Posterior cingulate gyrus (tissue), 11 donors: ENCODE measurements around the gene DNAJC4.

Experiments used
- DNase-seq, 10 donors: peaks; one replicate each; pipeline versions ENCODE4 v3.0.0 to v3.0.0-alpha.2; 2020 to 2021; ENCODE audit warnings: mixed read lengths in 3 of 10
- intact Hi-C: fragments of 100-400 bp; cut with DNase I; formaldehyde crosslinking; loops from one replicate; pipeline ENCODE4 v1.15.1; 2023

DNAJC4 gene

DNA sequence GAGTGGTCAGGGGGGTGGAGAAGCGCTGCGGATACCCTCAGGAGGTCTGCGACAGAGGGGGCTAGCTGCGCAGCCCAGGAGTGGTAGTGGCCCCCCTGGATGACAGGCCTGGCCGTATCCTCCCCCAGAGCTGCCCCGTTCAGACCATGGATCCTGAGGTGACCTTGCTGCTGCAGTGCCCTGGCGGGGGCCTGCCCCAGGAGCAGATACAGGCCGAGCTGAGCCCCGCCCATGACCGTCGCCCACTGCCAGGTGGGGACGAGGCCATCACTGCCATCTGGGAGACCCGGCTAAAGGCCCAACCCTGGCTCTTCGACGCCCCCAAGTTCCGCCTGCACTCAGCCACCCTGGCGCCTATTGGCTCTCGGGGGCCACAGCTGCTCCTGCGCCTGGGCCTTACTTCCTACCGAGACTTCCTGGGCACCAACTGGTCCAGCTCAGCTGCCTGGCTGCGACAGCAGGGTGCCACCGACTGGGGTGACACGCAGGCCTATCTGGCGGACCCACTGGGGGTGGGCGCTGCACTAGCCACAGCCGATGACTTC is 3.8 kb upstream of the DNAJC4 start:
- intact Hi-C loops: no loop called here
- peak in 4 of 10 donors; percentile 31 to 92 (median 66) for DNase-seq

- DNase-seq: no peak
- intact Hi-C loops: no loop called here
Observed at GRCh38 chr11:64227405-64227956, 2.9 kb upstream of the DNAJC4 start.

GRCh38 chr11:64229090-64229743 is 1.1 kb upstream of the DNAJC4 start:
- no peak for DNase-seq
- intact Hi-C loops: no loop called here

- intact Hi-C loops: loop anchor here (10.0 kb wide), 1 partner anchor 45 kb away; the partner anchor contains the start of gene STIP1
- DNase-seq: no peak
Observed at GRCh38 chr11:64229744-64230170, 591 bp upstream of the DNAJC4 start.

DNA sequence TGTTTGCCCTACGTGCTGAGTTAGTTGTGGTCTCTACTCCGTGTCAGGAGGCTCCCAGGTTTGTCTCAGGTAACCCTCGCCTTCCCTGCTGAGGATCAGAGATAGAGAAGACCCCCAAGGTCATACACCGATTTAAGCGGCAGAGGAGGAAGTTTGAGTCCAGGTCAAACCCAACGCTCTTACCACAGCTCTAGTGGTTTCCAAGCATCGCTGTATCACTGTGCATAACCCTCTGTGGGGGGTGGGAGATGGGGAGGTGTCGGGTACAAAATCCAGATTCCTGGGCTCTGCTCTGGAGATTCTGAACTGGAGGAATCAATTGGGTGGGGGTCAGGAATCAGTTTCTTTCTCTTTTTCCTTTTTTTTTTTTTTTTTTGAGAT is 627 bp downstream of the DNAJC4 start:
- intact Hi-C loops: loop anchor here (10.0 kb wide), 1 partner anchor 46 kb away; the partner anchor contains the start of gene STIP1
- DNase-seq: no peak

GRCh38 chr11:64231546-64231945 is 1.2 kb downstream of the DNAJC4 start:
- intact Hi-C loops: loop anchor here (10.0 kb wide), 1 partner anchor 47 kb away; the partner anchor contains the start of gene STIP1
- DNase-seq: no peak

DNA sequence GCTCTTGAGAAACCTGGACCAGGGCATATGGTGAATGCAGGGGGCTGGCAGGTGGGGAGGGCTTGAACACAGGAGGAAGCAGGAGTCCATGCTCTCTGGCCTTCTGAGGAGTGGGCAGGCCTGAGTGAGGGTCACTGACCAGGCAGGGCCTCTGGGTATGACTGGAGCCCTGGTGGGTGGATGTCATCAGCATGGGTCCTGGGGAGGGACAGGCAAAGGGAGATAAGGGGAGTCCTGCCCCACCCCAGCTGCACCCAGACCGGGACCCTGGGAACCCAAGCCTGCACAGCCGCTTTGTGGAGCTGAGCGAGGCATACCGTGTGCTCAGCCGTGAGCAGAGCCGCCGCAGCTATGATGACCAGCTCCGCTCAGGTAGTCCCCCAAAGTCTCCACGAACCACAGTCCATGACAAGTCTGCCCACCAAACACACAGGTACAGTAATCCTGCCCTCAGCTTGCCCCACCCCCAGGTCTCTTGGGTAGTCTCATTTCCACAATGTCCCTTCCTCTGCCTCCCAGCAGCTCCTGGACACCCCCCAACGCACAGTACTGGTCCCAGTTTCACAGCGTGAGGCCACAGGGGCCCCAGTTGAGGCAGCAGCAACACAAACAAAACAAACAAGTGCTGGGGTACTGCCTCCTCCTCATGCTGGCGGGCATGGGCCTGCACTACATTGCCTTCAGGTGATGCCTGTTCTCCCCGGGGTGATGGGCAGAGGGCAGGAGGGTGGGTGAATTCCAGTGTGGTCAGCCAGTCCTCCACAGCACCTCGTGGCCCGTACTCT is 2.0 kb downstream of the DNAJC4 start:
- intact Hi-C loops: loop anchor here (10.0 kb wide), 1 partner anchor 48 kb away; the partner anchor contains the start of gene STIP1
- no peak for DNase-seq

- DNase-seq: no peak
- intact Hi-C loops: loop anchor here (10.0 kb wide), 1 partner anchor 48 kb away; the partner anchor contains the start of gene STIP1
Observed at GRCh38 chr11:64232967-64233315, 2.6 kb downstream of the DNAJC4 start.

GRCh38 chr11:64233913-64234586 is 3.7 kb downstream of the DNAJC4 start, which contains the start of gene VEGFB:
Gene VEGFB, plus strand, starts transcription at chr11:64234584. Its CDS starts 250 bp downstream, at chr11:64234834.
- DNase-seq: peak in 7 of 10 donors; percentile 47 to 94 (median 73)
- intact Hi-C loops: loop anchor here (10.0 kb wide), 1 partner anchor 49 kb away; the partner anchor contains the start of gene STIP1

DNA sequence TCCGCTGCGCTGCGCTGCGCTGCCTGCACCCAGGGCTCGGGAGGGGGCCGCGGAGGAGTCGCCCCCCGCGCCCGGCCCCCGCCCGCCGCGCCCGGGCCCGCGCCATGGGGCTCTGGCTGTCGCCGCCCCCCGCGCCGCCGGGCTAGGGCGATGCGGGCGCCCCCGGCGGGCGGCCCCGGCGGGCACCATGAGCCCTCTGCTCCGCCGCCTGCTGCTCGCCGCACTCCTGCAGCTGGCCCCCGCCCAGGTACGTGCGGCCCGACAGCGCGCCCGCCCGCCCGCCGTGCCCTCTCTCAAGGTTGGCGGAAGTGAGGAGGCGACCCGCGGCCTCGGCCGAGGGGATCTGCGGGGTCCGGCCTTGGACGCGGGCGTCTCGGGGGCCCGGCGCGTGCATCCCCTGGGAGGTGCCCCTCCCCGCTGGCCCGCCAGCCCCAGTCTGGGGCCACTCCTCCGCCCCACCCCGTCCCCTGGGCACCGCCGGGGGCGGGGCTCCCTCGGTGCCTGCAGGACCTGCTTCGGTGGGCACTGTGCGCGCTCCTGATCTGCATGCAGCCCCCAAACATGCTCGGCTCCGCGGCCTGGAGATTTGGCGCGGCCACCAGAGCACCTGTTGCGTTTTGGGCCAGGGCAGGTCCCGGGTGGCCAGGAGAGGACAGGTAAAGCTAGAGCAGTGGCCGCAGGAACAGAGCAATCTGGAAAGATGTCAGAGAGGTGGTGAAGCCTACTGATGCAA is 4.5 kb downstream of the DNAJC4 start:
- peak in 2 of 10 donors; percentile 45 to 90 for DNase-seq
- intact Hi-C loops: loop anchor here (10.0 kb wide), 1 partner anchor 50 kb away; the partner anchor contains the start of gene STIP1

DNA sequence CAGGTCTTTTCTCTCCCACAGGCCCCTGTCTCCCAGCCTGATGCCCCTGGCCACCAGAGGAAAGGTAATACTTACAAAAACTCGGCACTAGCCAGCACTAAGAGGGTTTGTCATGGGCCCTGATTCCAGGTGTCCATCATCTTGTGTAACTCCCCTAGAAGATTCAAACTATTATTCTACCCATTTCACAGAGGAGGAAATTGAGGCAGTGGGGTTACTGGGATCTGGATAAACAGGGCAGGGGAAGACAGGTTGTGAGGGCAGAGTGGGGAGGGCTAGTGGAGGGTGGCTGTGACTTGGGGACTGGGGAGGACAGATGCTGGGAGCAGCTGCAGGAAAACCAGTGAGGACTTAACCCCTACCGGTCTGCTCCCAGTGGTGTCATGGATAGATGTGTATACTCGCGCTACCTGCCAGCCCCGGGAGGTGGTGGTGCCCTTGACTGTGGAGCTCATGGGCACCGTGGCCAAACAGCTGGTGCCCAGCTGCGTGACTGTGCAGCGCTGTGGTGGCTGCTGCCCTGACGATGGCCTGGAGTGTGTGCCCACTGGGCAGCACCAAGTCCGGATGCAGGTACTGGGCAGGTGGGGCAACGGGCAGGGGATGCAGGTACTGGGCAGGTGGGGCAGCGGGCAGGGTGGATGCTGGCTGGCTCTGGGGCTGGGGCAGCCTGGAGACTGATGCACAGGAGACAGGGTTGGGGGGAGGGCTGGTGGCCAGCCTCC is 5.3 kb downstream of the DNAJC4 start:
- DNase-seq: no peak

GRCh38 chr11:64237484-64237951 is 7.2 kb downstream of the DNAJC4 start:
- intact Hi-C loops: loop anchor here (10.0 kb wide), 1 partner anchor 53 kb away; the partner anchor contains the start of gene STIP1
- no peak for DNase-seq

More for the DNA sequence above, 5.3 kb downstream of the DNAJC4 start:
- intact Hi-C loops: loop anchor here (10.0 kb wide), 1 partner anchor 51 kb away; the partner anchor contains the start of gene STIP1

GRCh38 chr11:64238076-64238475 is 7.7 kb downstream of the DNAJC4 start:
- intact Hi-C loops: loop anchor here (10.0 kb wide), 1 partner anchor 53 kb away; the partner anchor contains the start of gene STIP1
- no peak for DNase-seq

GRCh38 chr11:64238999-64239398 is 8.7 kb downstream of the DNAJC4 start:
- intact Hi-C loops: loop anchor here (10.0 kb wide), 1 partner anchor 54 kb away; the partner anchor contains the start of gene STIP1
- no peak for DNase-seq

GRCh38 chr11:64239662-64240434 is 9.5 kb downstream of the DNAJC4 start:
- intact Hi-C loops: loop anchor here (10.0 kb wide), 1 partner anchor 55 kb away; the partner anchor contains the start of gene STIP1
- DNase-seq: no peak

- intact Hi-C loops: no loop called here
- peak; percentile 91 to 100 (median 96) for DNase-seq
Observed at GRCh38 chr11:64240435-64241240, 10.3 kb downstream of the DNAJC4 start, which contains the start of gene FKBP2. Gene FKBP2, plus strand, starts transcription at chr11:64241095. Its CDS starts 1,293 bp downstream, at chr11:64242388.

GRCh38 chr11:64241241-64241490 is 10.8 kb downstream of the DNAJC4 start:
- intact Hi-C loops: no loop called here

More at GRCh38 chr11:64241241-64241490, 10.8 kb downstream of the DNAJC4 start:
- peak in 6 of 10 donors; percentile 99 to 100 (median 100) for DNase-seq
